ENCODE data around the gene CAMTA1.

- no peak for TF ChIP-seq CTCF (IDR thresholded peaks at IDR 0.05)
- no peak for TF ChIP-seq EZH2phosphoT487 (IDR thresholded peaks at IDR 0.05)
- no peak for TF ChIP-seq EZH2 (IDR thresholded peaks at IDR 0.05)
Measured at GRCh38 chr1:6833804-6834203, 48.5 kb downstream of the CAMTA1 start.

Data from neural progenitor cell (in vitro differentiated cells).